ENCODE results near the gene FAM20C. TPM values are rescaled to one million over a fixed set of nuclear protein-coding genes. Genes with fewer than 3 reads are reported as not detected.

Gene FAM20C
- total and polyA plus RNA-seq, 10 of the 15 experiments (the other 5 are each of a cell fraction or from before 2014, with no cell fraction given), result 0.44 TPM; not detected in 9

GRCh38 chr7:277228-277627 is 84.9 kb downstream of the FAM20C start:
- Histone ChIP-seq H3K4me3 (no peak overlapping the region), H3K27me3 (replicated peaks in 1 of 2; ENCODE audit: control insufficient read depth in 2 of 2, insufficient read depth in 2 of 2, low read length in 1 of 2) (no peaks in the 10 kb centered on the region), H3K79me2 (ENCODE audit: control insufficient read depth, insufficient read depth, low read length) (no peaks in the 10 kb centered on the region), H4K20me1 (ENCODE audit: control insufficient read depth, insufficient read depth) (no peaks in the 10 kb centered on the region), H3K9me3 (replicated peaks; ENCODE audit: control insufficient read depth, insufficient read depth, low read length) (no peaks in the 10 kb centered on the region; the same call in 2 of the 3 replicates), H3K4me1 (ENCODE audit: control insufficient read depth, insufficient read depth, low read length) (no peaks in the 10 kb centered on the region), H2AFZ (ENCODE audit: control insufficient read depth, low read depth, low read length) (no peak overlapping the region), H3K27ac (ENCODE audit: control insufficient read depth, insufficient read depth) (no peak overlapping the region), H3K36me3 (ENCODE audit: control insufficient read depth in 2 of 2, insufficient read depth in 2 of 2, low read length in 1 of 2) (no peaks in the 10 kb centered on the region), H3K4me2 (ENCODE audit: control insufficient read depth, insufficient read depth) (no peak overlapping the region), H3K9ac (ENCODE audit: control insufficient read depth, insufficient read depth, low read length) (no peak overlapping the region)
- 3% methylated on average over 4 of the region's 4 CpGs for WGBS (ENCODE audit: insufficient coverage, insufficient replicate concordance, low lambda C conversion rate, missing lambda C conversion rate)
- no TSS peak for BruUV-seq (replicated peaks)
- ChIA-PET POLR2A (no interaction called here), CTCF (no interaction called here), RAD21 (ENCODE audit: unreplicated experiment) (no interaction called here), SMC1A (ENCODE audit: uncharacterized antibody, unreplicated experiment) (no interaction called here)
- intact Hi-C loops (cut with micrococcal nuclease; ENCODE audit: unreplicated experiment), result no loop called here
- FAIRE-seq (no peak), DNase-seq (ENCODE audit: low read depth, low spot score) (no peak), ATAC-seq (no peak)
- in situ Hi-C loops (cut with MboI), result no loop called here
- TF ChIP-seq EED (IDR thresholded peaks at IDR 0.05; ENCODE audit: low read depth) (no peak), RCOR1 (conservative IDR thresholded peaks at IDR 0.05; ENCODE audit: low read depth, low read length) (no peak), TAF1 (IDR thresholded peaks at IDR 0.05; ENCODE audit: borderline replicate concordance, low read depth, low read length) (no peak), CBX3 (IDR thresholded peaks at IDR 0.05; ENCODE audit: borderline replicate concordance, low read depth) (no peak), IKZF1 (conservative IDR thresholded peaks at IDR 0.05) (no peak), IRF5 (IDR thresholded peaks at IDR 0.05; ENCODE audit: borderline replicate concordance) (no peak), PAX8 (IDR thresholded peaks at IDR 0.05) (no peak), GATAD2B (conservative IDR thresholded peaks at IDR 0.05; ENCODE audit: low read depth) (no peak), BMI1 (IDR thresholded peaks at IDR 0.05; ENCODE audit: borderline replicate concordance) (no peak), RELA (IDR thresholded peaks at IDR 0.05; ENCODE audit: borderline replicate concordance, partially characterized antibody) (no peak)
- TF ChIP-seq, protein P1, sequence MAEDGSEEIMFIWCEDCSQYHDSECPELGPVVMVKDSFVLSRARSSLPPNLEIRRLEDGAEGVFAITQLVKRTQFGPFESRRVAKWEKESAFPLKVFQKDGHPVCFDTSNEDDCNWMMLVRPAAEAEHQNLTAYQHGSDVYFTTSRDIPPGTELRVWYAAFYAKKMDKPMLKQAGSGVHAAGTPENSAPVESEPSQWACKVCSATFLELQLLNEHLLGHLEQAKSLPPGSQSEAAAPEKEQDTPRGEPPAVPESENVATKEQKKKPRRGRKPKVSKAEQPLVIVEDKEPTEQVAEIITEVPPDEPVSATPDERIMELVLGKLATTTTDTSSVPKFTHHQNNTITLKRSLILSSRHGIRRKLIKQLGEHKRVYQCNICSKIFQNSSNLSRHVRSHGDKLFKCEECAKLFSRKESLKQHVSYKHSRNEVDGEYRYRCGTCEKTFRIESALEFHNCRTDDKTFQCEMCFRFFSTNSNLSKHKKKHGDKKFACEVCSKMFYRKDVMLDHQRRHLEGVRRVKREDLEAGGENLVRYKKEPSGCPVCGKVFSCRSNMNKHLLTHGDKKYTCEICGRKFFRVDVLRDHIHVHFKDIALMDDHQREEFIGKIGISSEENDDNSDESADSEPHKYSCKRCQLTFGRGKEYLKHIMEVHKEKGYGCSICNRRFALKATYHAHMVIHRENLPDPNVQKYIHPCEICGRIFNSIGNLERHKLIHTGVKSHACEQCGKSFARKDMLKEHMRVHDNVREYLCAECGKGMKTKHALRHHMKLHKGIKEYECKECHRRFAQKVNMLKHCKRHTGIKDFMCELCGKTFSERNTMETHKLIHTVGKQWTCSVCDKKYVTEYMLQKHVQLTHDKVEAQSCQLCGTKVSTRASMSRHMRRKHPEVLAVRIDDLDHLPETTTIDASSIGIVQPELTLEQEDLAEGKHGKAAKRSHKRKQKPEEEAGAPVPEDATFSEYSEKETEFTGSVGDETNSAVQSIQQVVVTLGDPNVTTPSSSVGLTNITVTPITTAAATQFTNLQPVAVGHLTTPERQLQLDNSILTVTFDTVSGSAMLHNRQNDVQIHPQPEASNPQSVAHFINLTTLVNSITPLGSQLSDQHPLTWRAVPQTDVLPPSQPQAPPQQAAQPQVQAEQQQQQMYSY (CRISPR knock-in tag; IDR thresholded peaks at IDR 0.05), result no peak
